Measurements from ENCODE around the gene KRTAP4-12.
"Not testable (repeated sequence)": the region's sequence is repeated elsewhere in the genome, so short reads cannot be mapped to it uniquely, and the experiment has no call there.

Gene KRTAP4-12

GRCh38 chr17:41133880-41134735 lies 10.1 kb upstream of the KRTAP4-12 start:
- TF ChIP-seq FOXA1 (IDR thresholded peaks at IDR 0.05) (no peak), HDGF (IDR thresholded peaks at IDR 0.05; ENCODE audit: borderline replicate concordance) (no peak), ZNF384 (IDR thresholded peaks at IDR 0.05) (no peak), ELF4 (IDR thresholded peaks at IDR 0.05) (no peak), CTBP1 (IDR thresholded peaks at IDR 0.05; ENCODE audit: borderline replicate concordance) (no peak), SP1 (IDR thresholded peaks at IDR 0.05) (no peak), PKNOX1 (IDR thresholded peaks at IDR 0.05) (no peak), FOXM1 (IDR thresholded peaks at IDR 0.05; ENCODE audit: borderline replicate concordance) (no peak)
- ChIA-PET POLR2A (no interaction called here), CTCF (no interaction called here)
- DNase-seq (ENCODE audit: extremely low spot score), result no peak

- ChIA-PET POLR2A (no interaction called here), CTCF (no interaction called here)
- no peak for DNase-seq (ENCODE audit: extremely low spot score)
Measured at GRCh38 chr17:41131979-41132378, 8.0 kb upstream of the KRTAP4-12 start.

GRCh38 chr17:41127371-41127770 lies 3.4 kb upstream of the KRTAP4-12 start:
- DNase-seq (ENCODE audit: extremely low spot score), result no peak
- POLR2A ChIA-PET, result no interaction called here
- CTCF ChIA-PET, result no interaction called here
- TF ChIP-seq ZNF384 (IDR thresholded peaks at IDR 0.05) (no peak), CTBP1 (IDR thresholded peaks at IDR 0.05; ENCODE audit: borderline replicate concordance) (no peak)

More at GRCh38 chr17:41131979-41132378, 8.0 kb upstream of the KRTAP4-12 start:
- TF ChIP-seq L3MBTL2 (conservative IDR thresholded peaks at IDR 0.05) (no peak), NFRKB (IDR thresholded peaks at IDR 0.05) (no peak), HDGF (IDR thresholded peaks at IDR 0.05; ENCODE audit: borderline replicate concordance) (no peak), SP1 (IDR thresholded peaks at IDR 0.05) (no peak), CTBP1 (IDR thresholded peaks at IDR 0.05; ENCODE audit: borderline replicate concordance) (no peak), FOXK2 (IDR thresholded peaks at IDR 0.05) (no peak), TARDBP (IDR thresholded peaks at IDR 0.05) (no peak), ARNT (IDR thresholded peaks at IDR 0.05) (no peak), FOXA1 (IDR thresholded peaks at IDR 0.05) (no peak), FOXM1 (IDR thresholded peaks at IDR 0.05; ENCODE audit: borderline replicate concordance) (no peak), ELF4 (IDR thresholded peaks at IDR 0.05) (no peak)

- ChIA-PET CTCF (no interaction called here), POLR2A (no interaction called here)
- no peak for DNase-seq (ENCODE audit: extremely low spot score)
- TF ChIP-seq ZNF384 (IDR thresholded peaks at IDR 0.05), result no peak
- TF ChIP-seq TARDBP (IDR thresholded peaks at IDR 0.05), result no peak
- no peak for TF ChIP-seq ELF4 (IDR thresholded peaks at IDR 0.05)
- no peak for TF ChIP-seq ARNT (IDR thresholded peaks at IDR 0.05)
- no peak for TF ChIP-seq NFRKB (IDR thresholded peaks at IDR 0.05)
- TF ChIP-seq BHLHE40 (IDR thresholded peaks at IDR 0.05; ENCODE audit: borderline replicate concordance), result no peak
- TF ChIP-seq CTBP1 (IDR thresholded peaks at IDR 0.05; ENCODE audit: borderline replicate concordance), result no peak
- no peak for TF ChIP-seq PKNOX1 (IDR thresholded peaks at IDR 0.05)
- no peak for TF ChIP-seq LEF1 (IDR thresholded peaks at IDR 0.05; ENCODE audit: borderline replicate concordance)
- TF ChIP-seq L3MBTL2 (conservative IDR thresholded peaks at IDR 0.05), result no peak
- TF ChIP-seq SUZ12 (IDR thresholded peaks at IDR 0.05), result no peak
- TF ChIP-seq FOXK2 (IDR thresholded peaks at IDR 0.05), result no peak
- TF ChIP-seq FOXA1 (IDR thresholded peaks at IDR 0.05), result no peak
- TF ChIP-seq SP1 (IDR thresholded peaks at IDR 0.05), result no peak
- no peak for TF ChIP-seq HDGF (IDR thresholded peaks at IDR 0.05; ENCODE audit: borderline replicate concordance)
- no peak for TF ChIP-seq FOXM1 (IDR thresholded peaks at IDR 0.05; ENCODE audit: borderline replicate concordance)
Measured at GRCh38 chr17:41126412-41126811, 2.4 kb upstream of the KRTAP4-12 start.

- TF ChIP-seq L3MBTL2 (conservative IDR thresholded peaks at IDR 0.05) (no peak), HDGF (IDR thresholded peaks at IDR 0.05; ENCODE audit: borderline replicate concordance) (no peak), LEF1 (IDR thresholded peaks at IDR 0.05; ENCODE audit: borderline replicate concordance) (no peak), FOXA1 (IDR thresholded peaks at IDR 0.05) (no peak), ELF4 (IDR thresholded peaks at IDR 0.05) (no peak), BHLHE40 (IDR thresholded peaks at IDR 0.05; ENCODE audit: borderline replicate concordance) (no peak), SUZ12 (IDR thresholded peaks at IDR 0.05) (no peak), TARDBP (IDR thresholded peaks at IDR 0.05) (no peak), SP1 (IDR thresholded peaks at IDR 0.05) (no peak), CTBP1 (IDR thresholded peaks at IDR 0.05; ENCODE audit: borderline replicate concordance) (no peak), ZNF384 (IDR thresholded peaks at IDR 0.05) (no peak), ARNT (IDR thresholded peaks at IDR 0.05) (no peak), NFRKB (IDR thresholded peaks at IDR 0.05) (no peak), FOXK2 (IDR thresholded peaks at IDR 0.05) (no peak), FOXM1 (IDR thresholded peaks at IDR 0.05; ENCODE audit: borderline replicate concordance) (no peak), PKNOX1 (IDR thresholded peaks at IDR 0.05) (no peak)
- ChIA-PET CTCF (no interaction called here), POLR2A (no interaction called here)
- DNase-seq (ENCODE audit: extremely low spot score), result no peak
Measured at GRCh38 chr17:41125064-41125463, 1.1 kb upstream of the KRTAP4-12 start.

GRCh38 chr17:41123292-41123990 lies 541 bp downstream of the KRTAP4-12 start:
- CTCF ChIA-PET; DNase-seq (ENCODE audit: extremely low spot score); POLR2A ChIA-PET: not testable (repeated sequence)

Measured in HEK293T (cell line).